ENCODE measurements around the gene KCNK16. TPM values are rescaled to one million over a fixed set of nuclear protein-coding genes. Genes with fewer than 3 reads are reported as not detected.
A peak's percentile ranks its signal among the peaks of the same experiment; 100 is the strongest.

The KCNK16 gene
- not detected in 2 replicates for total RNA-seq (2014; rRNA removed; shearing (Covaris generic))

DNA sequence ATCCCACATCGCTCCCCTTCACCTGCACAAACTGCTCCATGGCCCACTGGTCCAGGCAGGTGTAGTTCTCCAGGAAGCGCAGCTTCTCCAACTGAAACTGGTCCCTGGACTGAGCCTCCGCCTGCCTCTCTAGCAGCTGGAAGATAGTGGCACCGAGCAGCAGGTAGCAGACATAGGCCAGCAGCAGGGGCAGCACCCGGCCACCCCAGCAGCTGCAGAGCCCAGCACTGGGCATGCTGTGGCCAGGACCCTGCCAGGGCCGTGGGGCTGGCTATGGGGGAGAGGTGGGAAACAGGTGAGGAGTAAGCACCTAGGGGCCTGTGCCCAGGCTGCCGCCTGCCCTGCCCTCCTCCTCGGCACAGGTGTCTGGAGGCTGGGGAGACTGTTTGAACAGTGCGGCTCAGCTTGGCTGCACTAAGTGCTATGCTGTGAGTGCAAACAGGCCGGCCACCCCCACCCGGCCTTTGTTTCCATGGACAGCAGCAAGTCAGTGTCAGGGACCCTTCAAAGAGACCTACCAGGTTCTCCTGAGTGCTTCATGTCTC, at the start of gene KCNK16:
KCNK16 (minus strand) TSS at position 397 of the 545 bp plus-strand sequence; CDS start at position 235, 162 bp downstream.
- no peak for DNase-seq (ENCODE audit: low spot score)

DNA sequence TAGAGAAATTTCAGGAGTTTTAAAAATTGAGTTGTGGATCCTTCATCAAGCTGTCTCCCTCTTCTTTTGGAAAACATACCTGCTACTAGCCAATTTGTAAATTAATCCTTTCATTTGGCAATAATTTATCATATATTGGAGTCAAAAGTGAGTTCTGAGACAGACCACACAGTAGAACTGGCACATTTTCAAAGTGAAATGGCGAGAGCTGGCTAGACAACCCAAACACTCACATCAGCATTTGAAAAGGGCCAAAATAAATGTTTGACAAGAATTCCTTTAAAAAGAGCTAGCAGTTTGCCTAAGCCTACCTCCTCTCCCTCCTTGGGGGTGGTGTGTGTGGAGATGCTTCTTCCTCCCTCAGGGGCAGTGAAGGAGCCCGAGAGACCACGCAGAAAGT, 47.9 kb upstream of the KCNK16 start:
- DNase-seq (ENCODE audit: low spot score), result no peak

DNA sequence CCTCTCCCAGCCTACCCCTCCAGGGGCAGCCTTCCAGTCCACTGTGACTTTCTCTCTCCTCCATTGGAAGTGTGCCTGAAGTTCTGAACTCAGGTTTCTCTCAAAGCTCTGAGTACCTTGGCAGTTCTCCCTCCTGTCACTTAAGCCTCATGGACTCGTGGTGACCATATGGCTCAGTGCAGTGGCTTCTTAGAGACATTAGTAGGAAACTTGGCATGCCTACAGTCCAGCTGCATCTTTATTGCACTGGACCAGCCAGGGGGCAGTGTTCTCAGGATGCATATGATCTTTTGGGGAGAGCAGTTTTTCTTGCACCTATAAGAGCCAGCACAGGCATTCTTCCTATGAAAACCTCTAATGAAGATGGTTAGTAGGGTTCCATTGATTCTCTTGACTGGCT, 47.5 kb upstream of the KCNK16 start:
- DNase-seq (ENCODE audit: low spot score), result peak; percentile 15

GRCh38 chr6:39367700-39368099, 45.2 kb upstream of the KCNK16 start:
- DNase-seq (ENCODE audit: low spot score), result no peak

DNA sequence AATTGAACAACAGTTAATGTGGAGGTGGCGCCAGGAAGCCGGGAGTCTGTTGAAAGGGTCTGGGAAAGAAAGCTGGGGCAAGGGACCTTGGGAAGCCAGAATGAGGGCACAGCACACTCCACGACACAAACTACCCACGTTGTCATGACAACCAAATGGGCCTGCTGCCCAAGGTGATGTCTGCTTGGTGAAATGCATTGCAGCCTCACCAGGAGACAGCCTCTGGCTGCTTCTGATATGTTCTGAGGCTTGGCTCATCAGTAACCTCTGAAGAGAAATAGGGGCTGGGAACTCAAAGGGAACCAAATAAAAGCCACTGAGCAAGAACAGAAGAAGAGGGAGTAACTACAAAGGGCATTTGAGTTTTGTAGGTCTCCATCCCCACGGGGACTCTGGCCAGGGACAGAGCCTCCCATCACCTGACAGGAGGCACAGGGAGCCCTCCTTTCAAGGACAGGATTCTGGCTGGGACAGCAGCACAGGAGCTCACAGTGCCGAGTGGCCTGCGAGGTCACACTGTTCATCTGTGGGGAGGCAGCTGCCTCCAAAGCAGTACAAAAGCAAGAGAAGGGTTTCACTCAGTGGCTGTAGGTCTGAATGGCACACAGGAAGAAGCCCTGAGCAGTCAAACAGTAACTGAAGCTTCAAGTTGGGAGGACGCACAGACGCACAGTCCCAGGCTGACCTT, 44.6 kb upstream of the KCNK16 start:
- DNase-seq (ENCODE audit: low spot score), result no peak

DNA sequence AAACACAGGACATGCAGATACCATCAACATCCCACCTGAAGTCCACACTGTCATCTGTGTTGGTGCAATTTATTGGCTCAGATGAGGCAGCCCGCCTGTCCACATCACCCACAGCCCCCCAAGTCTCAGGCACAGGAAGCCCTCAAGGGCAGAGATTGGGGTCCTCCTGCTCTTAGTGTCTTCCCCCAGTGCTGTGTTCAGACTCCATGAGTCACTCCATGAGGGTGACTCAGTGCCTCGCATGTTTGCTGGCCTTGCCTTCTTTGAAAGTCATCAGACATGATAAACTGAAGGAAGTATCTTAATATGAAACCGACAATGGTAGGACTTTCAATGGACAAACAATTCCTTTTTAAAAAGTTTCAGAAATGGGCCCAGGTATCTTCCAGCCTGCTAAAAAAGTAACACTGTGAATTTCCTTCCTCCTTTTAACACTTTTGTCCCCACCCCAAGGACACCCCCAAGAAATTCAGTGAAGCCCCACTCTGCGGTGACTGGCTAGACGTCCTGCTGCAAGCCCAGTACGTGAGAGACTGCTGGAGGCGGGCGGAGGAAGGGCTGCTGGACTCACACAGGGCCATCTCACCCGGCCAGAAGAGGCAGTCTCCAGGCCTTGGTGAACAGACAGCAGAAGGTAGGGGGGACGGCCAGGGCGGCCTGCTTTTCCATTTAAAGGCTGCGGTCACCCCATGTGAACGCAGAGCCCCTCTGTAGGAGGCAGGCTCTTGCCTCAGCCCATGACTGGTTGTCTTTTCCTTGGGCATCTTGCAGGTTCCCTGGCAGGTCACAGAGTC, 43.0 kb upstream of the KCNK16 start:
- no peak for DNase-seq (ENCODE audit: low spot score)

DNA sequence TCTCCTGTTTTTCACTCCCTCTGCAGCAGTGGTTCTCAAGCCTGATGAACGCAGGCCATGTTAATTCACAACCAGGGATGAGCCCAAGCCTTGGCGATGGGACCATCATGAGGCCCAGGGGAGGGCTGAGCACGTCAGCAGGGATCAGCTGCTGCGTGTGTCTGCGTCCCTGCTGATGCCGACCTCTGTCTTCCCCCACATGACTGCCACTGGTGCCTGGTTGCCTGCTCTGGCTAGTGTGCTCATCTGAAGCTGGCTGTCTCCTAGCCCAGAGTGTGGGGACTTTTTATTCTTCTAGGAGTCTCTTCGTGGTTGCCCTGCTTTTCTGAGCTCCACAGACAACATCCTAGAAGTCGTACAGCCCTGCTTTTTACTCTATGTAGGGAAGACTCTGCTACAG, 40.8 kb upstream of the KCNK16 start:
- DNase-seq (ENCODE audit: low spot score), result no peak

- peak; percentile 15 for DNase-seq (ENCODE audit: low spot score)
These were observed 40.0 kb upstream of the KCNK16 start for GRCh38 chr6:39362487-39362865.

GRCh38 chr6:39361657-39362486, 39.4 kb upstream of the KCNK16 start:
- DNase-seq (ENCODE audit: low spot score), result peak; percentile 72

- no peak for DNase-seq (ENCODE audit: low spot score)
These were observed 37.9 kb upstream of the KCNK16 start for GRCh38 chr6:39360378-39360777.

- peak; percentile 34 for DNase-seq (ENCODE audit: low spot score)
These were observed 35.6 kb upstream of the KCNK16 start for GRCh38 chr6:39357998-39358686.

DNA sequence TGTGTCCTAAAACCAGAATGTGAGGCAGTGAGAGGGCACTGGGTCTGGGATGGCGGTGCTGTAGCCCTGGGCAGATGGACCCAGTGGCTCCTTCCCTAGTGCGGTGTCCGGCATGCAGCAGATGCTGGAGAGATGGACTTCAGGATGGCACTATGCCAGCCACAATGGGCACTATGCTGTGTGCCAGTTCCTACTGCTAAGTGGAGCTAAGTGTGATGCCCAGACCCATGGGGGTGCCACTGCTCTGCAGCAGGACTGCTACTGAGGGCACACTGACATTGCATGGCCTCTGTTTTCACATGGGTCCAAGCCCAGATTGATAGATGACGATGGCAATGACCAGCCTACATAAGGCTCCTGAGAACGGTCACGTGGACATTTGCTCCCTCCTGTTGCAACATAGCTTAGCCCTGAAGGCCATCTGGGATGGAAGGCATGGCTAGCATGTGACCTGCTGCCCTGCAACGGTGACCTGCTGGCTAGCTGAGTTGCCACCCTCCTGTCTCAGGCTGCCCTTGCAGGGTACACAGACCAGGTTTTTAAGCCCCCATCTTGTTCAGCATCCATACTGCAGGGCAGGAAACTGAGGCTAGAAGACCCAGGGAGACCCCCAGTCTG, 31.3 kb upstream of the KCNK16 start:
- no peak for DNase-seq (ENCODE audit: low spot score)

GRCh38 chr6:39350723-39351505, 28.4 kb upstream of the KCNK16 start:
- no peak for DNase-seq (ENCODE audit: low spot score)

DNA sequence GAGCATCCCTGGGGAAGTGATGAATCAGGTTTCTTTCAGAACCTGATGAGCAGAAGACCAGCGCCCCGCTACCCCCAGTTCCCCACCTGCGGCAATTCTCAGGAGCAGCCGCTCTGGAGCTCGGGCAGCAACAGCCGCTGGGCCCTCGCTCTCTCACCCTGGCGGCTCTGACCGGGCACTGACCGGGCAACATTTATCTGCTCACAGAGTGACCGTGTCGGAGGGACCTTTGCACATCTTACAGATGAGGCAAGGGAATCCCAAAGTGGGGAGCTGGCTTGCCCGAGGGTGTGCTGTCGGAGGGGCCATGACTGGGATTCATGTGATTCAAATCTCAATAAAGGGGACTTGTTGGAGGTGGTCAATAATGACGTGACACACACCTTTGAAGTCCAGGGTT, 26.2 kb upstream of the KCNK16 start:
- DNase-seq (ENCODE audit: low spot score), result no peak

- DNase-seq (ENCODE audit: low spot score), result peak; percentile 81
These were observed 25.5 kb upstream of the KCNK16 start for GRCh38 chr6:39347906-39348585.

DNA sequence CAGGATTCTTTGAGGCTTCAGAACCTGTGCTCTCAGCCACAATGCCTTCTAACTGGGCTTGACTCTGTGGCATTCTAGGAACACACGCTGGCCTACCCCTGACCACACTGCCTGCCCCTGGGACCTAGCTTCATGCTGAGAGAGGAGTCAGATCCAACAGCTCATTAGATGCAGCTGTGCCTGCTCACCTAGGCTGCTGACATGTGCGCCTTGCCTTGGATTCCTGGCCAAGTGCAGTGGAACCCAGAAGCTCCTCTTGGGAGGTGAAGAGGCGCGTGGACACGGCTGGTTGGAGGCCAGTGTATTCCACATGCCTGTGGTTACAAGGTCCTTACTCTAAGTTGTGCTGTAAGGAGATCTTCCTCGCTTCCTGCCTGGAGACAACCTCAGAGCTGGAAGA, 24.7 kb upstream of the KCNK16 start:
- DNase-seq (ENCODE audit: low spot score), result no peak

DNA sequence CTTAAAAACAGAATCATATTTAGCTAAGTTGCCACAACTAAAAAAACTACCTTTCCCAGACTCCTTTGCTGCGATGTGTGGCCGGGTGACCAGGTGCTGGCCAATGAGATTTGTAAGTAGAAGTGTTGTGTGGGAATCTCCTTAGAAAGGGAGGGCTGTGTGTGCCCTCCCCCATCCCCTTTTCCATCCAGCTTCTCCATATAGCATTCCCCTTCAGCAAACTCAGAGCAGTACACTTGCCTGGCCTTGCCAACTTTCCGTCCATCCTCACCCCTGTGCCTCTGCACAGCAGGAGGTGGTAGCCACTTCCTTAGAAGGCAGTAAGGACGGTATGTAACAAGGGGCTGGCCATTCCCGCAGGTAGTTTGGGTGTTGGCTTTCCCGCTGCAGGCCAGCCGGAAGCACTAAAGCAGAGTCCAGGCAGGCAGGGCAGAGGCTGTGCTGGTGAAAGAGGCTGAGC, 22.3 kb upstream of the KCNK16 start:
- DNase-seq (ENCODE audit: low spot score), result no peak

DNA sequence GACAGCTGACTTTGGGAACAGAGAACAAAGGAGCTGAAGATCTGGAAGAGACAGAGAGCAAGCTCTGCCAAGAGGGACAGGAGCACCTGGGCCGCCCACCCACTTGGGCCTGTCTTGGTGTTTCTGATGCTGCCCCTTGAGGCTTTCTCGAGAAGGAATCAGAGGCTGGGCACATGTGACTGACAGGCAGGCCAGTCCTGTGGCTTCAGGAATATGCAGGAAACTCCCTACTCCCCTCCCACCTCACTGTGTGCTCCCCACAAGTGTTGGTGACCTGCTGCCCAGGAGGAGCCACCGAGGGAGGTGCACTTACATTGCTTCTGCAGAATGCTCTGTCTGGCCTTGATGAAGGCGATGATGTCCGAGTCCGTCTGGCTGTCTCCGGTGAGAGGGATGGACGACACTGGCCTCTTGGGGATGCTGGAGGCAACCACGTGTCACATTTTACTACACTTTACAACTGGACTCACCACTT, 20.9 kb upstream of the KCNK16 start:
- no peak for DNase-seq (ENCODE audit: low spot score)

Measured in HT-29 (cell line).